Uterus (tissue), 2 donors: ENCODE results near the gene CAMK2A.

Experiments
- CTCF ChIP-seq, 4 experiments: fragments of 200-600 bp in 2 of 4; fragments of 450-650 bp in 2 of 4; sonication (generic) in 2 of 4; IDR thresholded peaks; one replicate each; pipeline ENCODE4 v1.5.1; 2016 to 2019; ENCODE audit warnings: antibody characterized with exemption in 4 of 4, mild to moderate bottlenecking in 2 of 4, moderate library complexity in 1 of 4
- POLR2A ChIP-seq, 2 donors: fragments of 450-650 bp; IDR thresholded peaks; one replicate each; pipeline ENCODE4 v1.6.1; 2016; ENCODE audit warnings: antibody characterized with exemption in 2 of 2, mild to moderate bottlenecking in 1 of 2, moderate library complexity in 1 of 2

GRCh38 chr5:150249744-150250143 lies 39.8 kb downstream of the CAMK2A start:
- TF ChIP-seq POLR2A (IDR thresholded peaks at IDR 0.05) (no peak), CTCF (IDR thresholded peaks at IDR 0.05) (no peak)
